ENCODE data around the gene VPS37C. TPM values are rescaled to one million over a fixed set of nuclear protein-coding genes. Genes with fewer than 3 reads are reported as not detected.

The VPS37C gene
- total RNA-seq, 1 experiment from 2014 or later, result 24.0 TPM

DNA sequence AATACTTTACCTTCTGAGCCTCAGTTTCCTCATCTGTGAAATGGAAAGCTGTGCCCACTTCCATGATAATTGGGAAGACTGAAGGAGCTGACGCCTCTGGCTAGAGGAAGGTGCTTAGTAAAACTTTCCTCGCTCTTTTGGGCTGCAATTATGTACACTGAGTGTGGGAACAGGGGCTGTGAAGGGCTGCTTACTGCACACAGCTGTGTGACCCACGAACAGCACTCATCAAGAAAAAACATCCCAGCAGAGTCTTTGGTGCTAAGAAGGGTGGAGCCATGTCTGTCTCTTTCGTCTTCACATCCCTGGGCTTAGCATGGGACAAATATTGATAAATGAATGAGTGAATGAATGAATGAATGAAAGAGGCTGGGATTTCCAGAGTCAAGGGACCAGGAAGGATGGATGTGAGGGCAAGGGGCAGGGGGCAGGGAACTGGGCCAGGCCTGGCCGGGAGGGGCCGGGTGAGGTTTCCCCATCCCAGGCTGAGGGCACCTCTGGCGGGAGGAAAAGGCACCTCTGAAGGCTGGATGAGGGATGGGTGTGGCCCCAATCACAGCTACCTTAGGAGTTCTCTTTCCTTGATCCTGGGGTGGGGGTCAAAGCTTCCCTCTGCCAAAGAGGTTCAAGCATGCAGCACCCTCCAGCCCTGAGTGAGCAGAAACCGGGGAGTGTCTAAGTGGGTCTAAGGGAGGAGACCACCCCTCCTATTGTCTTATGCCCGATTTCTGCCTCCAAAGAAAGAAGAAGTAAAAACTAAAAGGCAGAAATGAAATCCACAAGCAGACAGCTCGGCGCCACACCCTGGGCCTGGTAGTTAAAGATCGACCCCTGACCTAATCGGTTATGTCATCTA lies 68.1 kb downstream of the VPS37C start:
- DNase-seq (ENCODE audit: low read depth, low spot score), result no peak
- no peak for ATAC-seq
- ChIA-PET CTCF (no interaction called here), POLR2A (no interaction called here)
- no peak for TF ChIP-seq POLR2AphosphoS5 (IDR thresholded peaks at IDR 0.05; ENCODE audit: low read depth, low read length)
- TF ChIP-seq, protein P1, sequence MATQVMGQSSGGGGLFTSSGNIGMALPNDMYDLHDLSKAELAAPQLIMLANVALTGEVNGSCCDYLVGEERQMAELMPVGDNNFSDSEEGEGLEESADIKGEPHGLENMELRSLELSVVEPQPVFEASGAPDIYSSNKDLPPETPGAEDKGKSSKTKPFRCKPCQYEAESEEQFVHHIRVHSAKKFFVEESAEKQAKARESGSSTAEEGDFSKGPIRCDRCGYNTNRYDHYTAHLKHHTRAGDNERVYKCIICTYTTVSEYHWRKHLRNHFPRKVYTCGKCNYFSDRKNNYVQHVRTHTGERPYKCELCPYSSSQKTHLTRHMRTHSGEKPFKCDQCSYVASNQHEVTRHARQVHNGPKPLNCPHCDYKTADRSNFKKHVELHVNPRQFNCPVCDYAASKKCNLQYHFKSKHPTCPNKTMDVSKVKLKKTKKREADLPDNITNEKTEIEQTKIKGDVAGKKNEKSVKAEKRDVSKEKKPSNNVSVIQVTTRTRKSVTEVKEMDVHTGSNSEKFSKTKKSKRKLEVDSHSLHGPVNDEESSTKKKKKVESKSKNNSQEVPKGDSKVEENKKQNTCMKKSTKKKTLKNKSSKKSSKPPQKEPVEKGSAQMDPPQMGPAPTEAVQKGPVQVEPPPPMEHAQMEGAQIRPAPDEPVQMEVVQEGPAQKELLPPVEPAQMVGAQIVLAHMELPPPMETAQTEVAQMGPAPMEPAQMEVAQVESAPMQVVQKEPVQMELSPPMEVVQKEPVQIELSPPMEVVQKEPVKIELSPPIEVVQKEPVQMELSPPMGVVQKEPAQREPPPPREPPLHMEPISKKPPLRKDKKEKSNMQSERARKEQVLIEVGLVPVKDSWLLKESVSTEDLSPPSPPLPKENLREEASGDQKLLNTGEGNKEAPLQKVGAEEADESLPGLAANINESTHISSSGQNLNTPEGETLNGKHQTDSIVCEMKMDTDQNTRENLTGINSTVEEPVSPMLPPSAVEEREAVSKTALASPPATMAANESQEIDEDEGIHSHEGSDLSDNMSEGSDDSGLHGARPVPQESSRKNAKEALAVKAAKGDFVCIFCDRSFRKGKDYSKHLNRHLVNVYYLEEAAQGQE (IDR thresholded peaks at IDR 0.05; ENCODE audit: insufficient read depth in 1 of 2, low read depth in 2 of 2, low read length in 1 of 2), result no peak
- TF ChIP-seq, protein P2, sequence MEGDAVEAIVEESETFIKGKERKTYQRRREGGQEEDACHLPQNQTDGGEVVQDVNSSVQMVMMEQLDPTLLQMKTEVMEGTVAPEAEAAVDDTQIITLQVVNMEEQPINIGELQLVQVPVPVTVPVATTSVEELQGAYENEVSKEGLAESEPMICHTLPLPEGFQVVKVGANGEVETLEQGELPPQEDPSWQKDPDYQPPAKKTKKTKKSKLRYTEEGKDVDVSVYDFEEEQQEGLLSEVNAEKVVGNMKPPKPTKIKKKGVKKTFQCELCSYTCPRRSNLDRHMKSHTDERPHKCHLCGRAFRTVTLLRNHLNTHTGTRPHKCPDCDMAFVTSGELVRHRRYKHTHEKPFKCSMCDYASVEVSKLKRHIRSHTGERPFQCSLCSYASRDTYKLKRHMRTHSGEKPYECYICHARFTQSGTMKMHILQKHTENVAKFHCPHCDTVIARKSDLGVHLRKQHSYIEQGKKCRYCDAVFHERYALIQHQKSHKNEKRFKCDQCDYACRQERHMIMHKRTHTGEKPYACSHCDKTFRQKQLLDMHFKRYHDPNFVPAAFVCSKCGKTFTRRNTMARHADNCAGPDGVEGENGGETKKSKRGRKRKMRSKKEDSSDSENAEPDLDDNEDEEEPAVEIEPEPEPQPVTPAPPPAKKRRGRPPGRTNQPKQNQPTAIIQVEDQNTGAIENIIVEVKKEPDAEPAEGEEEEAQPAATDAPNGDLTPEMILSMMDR (IDR thresholded peaks at IDR 0.05), result no peak
- no peak for TF ChIP-seq SIN3A (IDR thresholded peaks at IDR 0.05; ENCODE audit: borderline replicate concordance, insufficient read depth, low read depth, low read length)
- no peak for TF ChIP-seq TCF7L2 (IDR thresholded peaks at IDR 0.05; ENCODE audit: low read depth, low read length)
- Histone ChIP-seq H3K27ac (ENCODE audit: low read length) (no peak overlapping the region), H3K36me3 (ENCODE audit: control insufficient read depth, insufficient read depth, low read length) (no peaks in the 10 kb centered on the region), H3K9me3 (ENCODE audit: control insufficient read depth, insufficient read depth, low read depth, low read length) (no peaks in the 10 kb centered on the region), H3K4me1 (ENCODE audit: control insufficient read depth, insufficient read depth, low read length) (no peaks in the 10 kb centered on the region), H3K27me3 (ENCODE audit: control insufficient read depth, insufficient read depth, low read length) (no peaks in the 10 kb centered on the region), H3K4me3 (ENCODE audit: low read depth in 2 of 2, low read length in 2 of 2) (no peak overlapping the region)
- intact Hi-C loops (cut with micrococcal nuclease; ENCODE audit: unreplicated experiment), result no loop called here
- no TSS peak for BruUV-seq (replicated peaks)
- in situ Hi-C loops (cut with HindIII; ENCODE audit: low pct_unique_long_range_greater_than_20kb, low sequenced_read_pairs), result no loop called here

DNA sequence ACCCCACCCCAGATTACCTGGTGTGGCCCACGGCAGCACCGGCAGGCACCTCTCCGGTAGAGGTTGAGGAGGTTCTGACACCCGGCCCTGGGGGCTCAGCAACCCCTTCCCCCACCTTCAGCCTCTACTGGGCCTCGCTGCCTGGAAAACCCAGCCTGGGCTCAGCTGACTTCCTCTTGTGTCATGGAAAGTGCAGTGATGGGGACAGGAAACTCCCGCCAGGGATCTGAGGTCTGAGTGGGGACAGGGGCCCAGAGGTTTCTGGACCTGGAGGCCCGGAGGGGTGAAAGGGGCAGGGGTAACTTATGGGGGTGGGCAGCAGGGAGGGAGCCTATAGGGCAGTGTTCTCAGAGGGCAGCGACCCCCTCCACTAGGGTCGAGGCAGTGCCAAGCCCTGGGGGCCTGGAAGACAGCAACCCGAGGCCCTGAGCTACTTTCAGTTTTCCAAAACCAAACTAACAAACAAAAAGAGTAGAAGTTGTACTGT lies 68.9 kb downstream of the VPS37C start:
- DNase-seq (ENCODE audit: low read depth, low spot score) (no peak), ATAC-seq (no peak)
- TF ChIP-seq SIN3A (IDR thresholded peaks at IDR 0.05; ENCODE audit: borderline replicate concordance, insufficient read depth, low read depth, low read length), result no peak
- Histone ChIP-seq H3K36me3 (ENCODE audit: control insufficient read depth, insufficient read depth, low read length) (no peaks in the 10 kb centered on the region), H3K9me3 (ENCODE audit: control insufficient read depth, insufficient read depth, low read depth, low read length) (no peaks in the 10 kb centered on the region), H3K27ac (ENCODE audit: low read length) (no peak overlapping the region), H3K4me1 (ENCODE audit: control insufficient read depth, insufficient read depth, low read length) (no peaks in the 10 kb centered on the region), H3K27me3 (ENCODE audit: control insufficient read depth, insufficient read depth, low read length) (no peaks in the 10 kb centered on the region), H3K4me3 (ENCODE audit: low read depth in 2 of 2, low read length in 2 of 2) (no peak overlapping the region)
- CTCF ChIA-PET, result no interaction called here
- intact Hi-C loops (cut with micrococcal nuclease; ENCODE audit: unreplicated experiment) (no loop called here), in situ Hi-C loops (cut with HindIII; ENCODE audit: low pct_unique_long_range_greater_than_20kb, low sequenced_read_pairs) (no loop called here)
- POLR2A ChIA-PET, result no interaction called here
- BruUV-seq (replicated peaks), result no TSS peak
